ENCODE data around the gene MTRF1.

DNA sequence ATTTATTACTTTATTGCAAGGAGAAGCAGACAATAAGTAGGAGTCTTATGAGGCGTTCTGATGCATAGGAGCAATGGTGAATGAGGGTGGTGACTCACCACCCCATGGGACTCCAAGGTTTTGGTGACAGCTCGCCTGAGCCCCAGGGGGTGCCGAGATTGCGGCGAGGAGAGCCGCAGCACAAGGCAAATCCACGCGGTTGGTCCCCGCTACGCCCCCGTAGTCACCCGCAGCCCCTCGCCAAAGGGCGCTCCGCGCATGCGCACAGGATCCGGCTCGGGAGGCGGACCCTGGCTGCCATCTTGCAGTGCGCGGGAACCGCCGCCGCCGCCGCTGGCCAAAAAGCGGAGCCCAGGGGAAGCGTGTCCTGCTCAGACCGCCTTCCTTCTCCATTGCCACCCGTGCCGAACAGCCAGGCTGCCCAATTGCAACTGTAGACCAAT is 47.6 kb upstream of the MTRF1 start, which contains the start of gene NAA16:
- peak; percentile 95 for TF ChIP-seq POLR2AphosphoS5 (IDR thresholded peaks at IDR 0.05; ENCODE audit: borderline replicate concordance, low read depth, low read length)
- no peak for TF ChIP-seq EZH2 (IDR thresholded peaks at IDR 0.05)
